VCaP (cell line): ENCODE results near the gene BLTP2.

Source experiments
- H3K27ac ChIP-seq: fragments of 450-650 bp; 2 replicates; pipeline ENCODE4 v1.5.1; 2017
- TF ChIP-seq, protein P1 (sequence below): fragments of 450-650 bp; conservative IDR thresholded peaks from 2 replicates; pipeline ENCODE4 v1.5.1; 2017; ENCODE audit warnings: mild to moderate bottlenecking, moderate library complexity

Gene BLTP2

DNA sequence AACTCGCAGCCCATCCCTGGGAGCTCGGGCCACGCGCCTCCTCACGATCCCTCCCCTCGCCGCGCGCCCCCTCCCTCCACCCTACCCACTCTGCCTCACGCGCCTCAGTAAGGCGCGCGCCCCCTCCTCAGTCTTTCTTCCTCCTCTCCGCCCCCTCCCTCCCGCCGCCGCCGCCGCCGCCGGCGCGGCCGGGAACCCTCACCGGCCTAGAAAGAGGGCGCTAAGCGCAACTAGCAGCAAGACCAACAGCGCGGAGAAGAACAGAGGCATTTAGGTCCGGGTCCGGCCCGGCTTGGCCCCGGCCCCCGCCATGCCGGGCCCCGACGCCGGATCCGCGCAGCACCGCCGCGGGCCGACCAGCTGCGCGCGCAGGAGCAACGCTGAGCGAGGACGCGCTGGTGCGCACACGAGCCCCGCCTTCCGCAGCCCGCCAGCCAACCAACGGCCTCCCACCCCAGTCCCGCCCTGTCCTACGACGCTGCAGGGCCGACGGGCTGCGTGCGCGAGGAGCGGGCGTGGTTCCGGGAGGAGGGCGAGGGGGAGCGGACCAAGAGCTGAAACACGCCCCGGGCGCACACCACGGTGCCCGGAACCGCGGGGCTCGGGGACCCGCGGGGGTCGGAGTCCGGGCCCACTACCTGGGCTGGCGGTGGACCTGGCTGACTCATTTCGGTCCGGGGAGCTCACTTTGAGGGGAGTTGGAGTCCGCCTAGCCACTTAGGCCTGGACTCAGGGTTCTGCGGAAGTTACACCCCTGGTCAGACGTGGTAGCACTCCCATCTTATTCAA is at the start of gene BLTP2:
Gene BLTP2 (minus strand): TSS at position 372 of the 789 bp plus-strand sequence. CDS start 102 bp downstream, at position 270.
- TF ChIP-seq, protein P1, sequence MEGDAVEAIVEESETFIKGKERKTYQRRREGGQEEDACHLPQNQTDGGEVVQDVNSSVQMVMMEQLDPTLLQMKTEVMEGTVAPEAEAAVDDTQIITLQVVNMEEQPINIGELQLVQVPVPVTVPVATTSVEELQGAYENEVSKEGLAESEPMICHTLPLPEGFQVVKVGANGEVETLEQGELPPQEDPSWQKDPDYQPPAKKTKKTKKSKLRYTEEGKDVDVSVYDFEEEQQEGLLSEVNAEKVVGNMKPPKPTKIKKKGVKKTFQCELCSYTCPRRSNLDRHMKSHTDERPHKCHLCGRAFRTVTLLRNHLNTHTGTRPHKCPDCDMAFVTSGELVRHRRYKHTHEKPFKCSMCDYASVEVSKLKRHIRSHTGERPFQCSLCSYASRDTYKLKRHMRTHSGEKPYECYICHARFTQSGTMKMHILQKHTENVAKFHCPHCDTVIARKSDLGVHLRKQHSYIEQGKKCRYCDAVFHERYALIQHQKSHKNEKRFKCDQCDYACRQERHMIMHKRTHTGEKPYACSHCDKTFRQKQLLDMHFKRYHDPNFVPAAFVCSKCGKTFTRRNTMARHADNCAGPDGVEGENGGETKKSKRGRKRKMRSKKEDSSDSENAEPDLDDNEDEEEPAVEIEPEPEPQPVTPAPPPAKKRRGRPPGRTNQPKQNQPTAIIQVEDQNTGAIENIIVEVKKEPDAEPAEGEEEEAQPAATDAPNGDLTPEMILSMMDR: no peak
- H3K27ac ChIP-seq: peak within 1 kb of the TSS; percentile 93

DNA sequence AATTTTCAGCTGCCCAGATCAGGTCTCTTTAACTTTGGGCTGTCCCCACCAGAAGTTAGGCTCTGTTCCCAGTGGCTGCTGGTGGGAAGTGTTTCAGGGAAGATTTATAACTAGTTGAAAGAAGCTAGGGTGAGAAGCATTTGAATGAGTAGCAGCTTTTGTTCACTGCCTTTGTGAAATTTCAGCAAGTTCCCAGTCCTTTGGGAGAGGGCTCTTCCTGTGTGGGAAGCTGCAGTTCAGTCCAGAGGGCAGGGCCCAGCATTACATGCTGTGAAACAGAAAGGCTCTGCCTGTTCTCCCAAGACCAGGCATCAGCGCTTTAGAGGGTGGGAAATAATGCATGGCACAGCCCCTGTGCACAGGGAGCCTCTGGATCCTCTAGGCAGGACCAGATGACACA is 48.9 kb upstream of the BLTP2 start:
- no peak overlapping the region for H3K27ac ChIP-seq
- TF ChIP-seq, protein P1: no peak

DNA sequence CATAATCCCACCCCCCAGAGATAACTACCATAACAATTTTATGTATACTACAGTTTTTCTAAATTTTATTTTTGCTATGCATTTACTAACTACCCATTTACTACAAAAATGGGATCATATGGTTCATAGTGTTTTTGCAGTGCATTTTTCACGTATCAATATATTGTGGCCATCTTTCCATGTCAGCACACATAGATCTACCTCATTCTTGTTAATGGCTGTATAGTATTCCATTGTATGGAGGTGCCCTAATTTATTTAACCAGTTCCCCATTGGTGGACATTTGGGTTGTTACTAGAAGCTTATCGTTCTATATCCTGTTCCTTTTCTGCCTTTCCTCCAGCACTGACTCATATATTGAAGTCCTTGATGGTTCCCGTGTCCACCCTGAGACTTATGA is 44.1 kb upstream of the BLTP2 start:
- TF ChIP-seq, protein P1: no peak

DNA sequence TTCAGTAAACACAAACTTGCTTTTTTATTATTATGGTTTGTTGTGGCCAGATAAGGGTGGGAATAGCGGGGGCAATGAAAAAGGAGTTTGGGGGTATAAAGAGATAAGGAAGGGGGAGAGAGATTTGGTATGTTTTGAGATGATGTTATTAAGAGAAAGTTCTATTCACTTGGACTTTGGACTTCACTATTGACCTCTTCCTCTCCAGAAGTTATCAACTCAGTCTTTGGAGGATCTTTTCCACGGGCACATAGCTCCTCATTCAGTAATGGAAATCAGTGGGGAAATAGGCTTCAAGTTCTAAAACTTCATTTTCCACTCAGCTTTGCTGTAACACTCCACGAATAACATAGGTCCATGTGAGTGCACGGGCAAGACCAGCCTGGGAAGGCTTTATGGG is 43.5 kb upstream of the BLTP2 start:
- no peak overlapping the region for H3K27ac ChIP-seq
- TF ChIP-seq, protein P1: no peak

More for the DNA sequence above, 44.1 kb upstream of the BLTP2 start:
- no peak overlapping the region for H3K27ac ChIP-seq

DNA sequence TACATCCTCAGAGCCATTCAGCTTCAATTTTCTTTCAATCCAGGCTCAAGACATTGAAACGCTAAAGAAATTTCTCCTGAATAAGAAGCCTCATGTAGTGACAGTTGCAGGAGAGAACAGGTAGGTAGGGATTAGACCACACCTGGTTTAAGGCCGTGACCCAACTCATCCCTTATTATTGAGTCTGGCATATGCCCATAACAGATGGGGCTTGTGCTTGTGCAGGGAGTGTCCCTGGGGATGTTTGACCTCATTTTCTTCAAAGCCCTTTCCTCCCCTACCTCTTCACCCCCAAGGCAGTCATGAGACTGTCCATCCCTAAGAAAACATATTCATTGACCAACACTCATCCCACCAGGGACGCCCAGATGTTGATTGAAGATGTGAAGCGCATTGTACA is 41.3 kb upstream of the BLTP2 start:
- TF ChIP-seq, protein P1: no peak
- H3K27ac ChIP-seq: peak overlapping the region; percentile 45

DNA sequence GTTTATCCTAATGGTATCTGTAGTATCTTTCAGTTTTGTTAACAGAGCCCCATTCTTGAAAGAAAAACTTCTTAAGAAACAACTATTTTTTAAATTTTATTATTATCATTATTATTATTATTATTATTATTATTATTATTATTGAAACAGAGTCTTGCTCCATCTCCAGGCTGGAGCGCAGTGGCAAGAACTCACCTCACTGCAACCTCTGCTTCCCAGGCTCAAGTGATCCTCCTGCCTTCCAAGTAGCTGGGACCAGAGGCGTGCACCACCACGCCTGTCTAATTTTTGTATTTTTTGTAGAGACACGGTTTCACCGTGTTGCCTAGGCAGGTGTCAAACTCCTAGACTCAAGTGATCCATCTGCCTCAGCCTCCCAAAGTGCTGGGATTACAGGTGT is 40.4 kb upstream of the BLTP2 start:
- H3K27ac ChIP-seq: peak overlapping the region; percentile 45
- TF ChIP-seq, protein P1: no peak

DNA sequence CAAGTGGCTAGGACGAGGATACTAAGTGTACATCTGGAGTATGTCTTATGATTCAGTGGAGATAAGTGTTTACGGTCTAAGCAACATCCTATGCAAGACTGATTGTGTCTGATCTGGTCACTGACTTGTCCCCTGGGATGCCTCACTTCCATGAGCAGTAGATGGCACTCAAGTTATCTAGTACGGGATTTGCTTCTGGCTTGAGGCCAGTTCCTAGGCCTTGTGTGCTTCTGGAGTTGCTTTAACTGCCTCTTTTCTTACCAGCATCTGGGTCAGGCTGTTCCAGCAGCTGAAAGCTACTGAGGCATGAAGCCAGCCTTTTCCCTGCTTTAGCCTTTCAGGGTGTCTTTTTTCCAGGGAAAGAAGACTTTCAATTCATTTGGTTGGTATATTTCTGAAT is 40.0 kb upstream of the BLTP2 start:
- TF ChIP-seq, protein P1: peak; percentile 91
- H3K27ac ChIP-seq: peak overlapping the region; percentile 45
